NCI-H526 (cell line): Measurements from ENCODE around the gene CHAF1A.

Experiments used
- DNase-seq, 2 experiments: peaks; one replicate each; lab custom pipeline; 2025; lab: John Stamatoyannopoulos, UW

CHAF1A gene, protein sequence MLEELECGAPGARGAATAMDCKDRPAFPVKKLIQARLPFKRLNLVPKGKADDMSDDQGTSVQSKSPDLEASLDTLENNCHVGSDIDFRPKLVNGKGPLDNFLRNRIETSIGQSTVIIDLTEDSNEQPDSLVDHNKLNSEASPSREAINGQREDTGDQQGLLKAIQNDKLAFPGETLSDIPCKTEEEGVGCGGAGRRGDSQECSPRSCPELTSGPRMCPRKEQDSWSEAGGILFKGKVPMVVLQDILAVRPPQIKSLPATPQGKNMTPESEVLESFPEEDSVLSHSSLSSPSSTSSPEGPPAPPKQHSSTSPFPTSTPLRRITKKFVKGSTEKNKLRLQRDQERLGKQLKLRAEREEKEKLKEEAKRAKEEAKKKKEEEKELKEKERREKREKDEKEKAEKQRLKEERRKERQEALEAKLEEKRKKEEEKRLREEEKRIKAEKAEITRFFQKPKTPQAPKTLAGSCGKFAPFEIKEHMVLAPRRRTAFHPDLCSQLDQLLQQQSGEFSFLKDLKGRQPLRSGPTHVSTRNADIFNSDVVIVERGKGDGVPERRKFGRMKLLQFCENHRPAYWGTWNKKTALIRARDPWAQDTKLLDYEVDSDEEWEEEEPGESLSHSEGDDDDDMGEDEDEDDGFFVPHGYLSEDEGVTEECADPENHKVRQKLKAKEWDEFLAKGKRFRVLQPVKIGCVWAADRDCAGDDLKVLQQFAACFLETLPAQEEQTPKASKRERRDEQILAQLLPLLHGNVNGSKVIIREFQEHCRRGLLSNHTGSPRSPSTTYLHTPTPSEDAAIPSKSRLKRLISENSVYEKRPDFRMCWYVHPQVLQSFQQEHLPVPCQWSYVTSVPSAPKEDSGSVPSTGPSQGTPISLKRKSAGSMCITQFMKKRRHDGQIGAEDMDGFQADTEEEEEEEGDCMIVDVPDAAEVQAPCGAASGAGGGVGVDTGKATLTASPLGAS

DNA sequence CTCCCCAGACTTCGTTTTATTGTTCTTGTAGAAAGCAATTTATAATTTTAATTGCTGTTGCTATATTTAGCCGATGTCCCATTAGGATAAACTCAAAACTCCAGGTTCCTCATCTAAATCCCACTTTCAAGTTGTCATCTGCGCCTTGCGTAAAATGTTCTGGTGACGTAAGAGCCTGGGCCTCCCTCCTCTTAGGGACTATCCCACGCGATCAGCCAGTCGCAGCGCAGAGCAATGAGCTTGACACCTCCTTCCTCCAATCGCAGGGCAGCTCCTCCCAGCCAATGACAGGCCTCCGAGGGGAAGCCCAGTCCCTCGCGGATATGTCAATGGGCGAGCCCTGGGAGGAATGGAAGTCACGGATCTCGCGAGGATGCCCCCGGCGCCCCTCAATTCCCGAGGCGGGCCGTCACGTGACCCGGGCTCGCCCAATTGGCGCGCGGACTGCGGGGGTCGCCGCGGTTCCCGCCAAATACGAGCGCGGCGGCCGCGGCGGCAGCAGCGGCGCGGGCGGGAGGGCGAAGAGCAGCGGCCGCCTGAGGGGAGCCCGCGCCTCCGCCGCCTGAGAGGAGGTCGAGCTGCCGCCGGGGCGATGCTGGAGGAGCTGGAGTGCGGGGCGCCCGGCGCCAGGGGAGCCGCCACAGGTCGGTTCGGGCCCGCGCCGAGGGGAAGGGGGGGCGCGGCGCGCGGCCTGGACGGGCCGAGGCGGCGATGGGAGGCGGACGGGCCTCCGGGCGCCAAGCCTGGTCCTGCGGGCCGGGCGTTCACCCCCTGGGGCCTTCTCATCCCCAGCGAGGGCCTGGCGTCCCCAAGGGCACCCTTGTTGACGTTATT is at the start of gene CHAF1A:
Gene CHAF1A, plus strand, starts transcription at position 470 of the 834 bp plus-strand sequence. Its CDS starts 123 bp downstream, at position 593.
- DNase-seq: peak; percentile 96 to 97

DNA sequence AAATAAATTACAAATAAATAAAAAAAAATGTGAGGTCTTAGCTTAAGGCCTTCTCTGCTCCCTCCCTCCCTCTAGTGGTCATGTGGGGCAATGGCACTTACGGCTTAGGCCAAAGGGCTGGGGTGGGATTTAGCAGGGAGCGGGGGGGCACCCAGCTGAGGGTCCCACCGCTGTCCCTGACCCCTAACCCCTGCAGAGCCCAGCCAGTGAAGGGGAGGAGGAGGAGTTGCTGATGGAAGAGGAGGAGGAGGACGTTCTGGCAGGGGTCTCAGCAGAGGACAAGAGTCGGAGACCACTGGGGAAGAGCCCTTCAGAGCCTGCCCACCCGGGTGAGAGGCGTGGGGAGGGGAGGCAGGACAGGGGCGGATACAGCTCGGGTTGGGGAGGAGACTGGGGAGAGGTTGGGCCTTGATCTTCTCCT is 49.7 kb upstream of the CHAF1A start:
- peak in 1 of 2 experiments; percentile 29 for DNase-seq

DNA sequence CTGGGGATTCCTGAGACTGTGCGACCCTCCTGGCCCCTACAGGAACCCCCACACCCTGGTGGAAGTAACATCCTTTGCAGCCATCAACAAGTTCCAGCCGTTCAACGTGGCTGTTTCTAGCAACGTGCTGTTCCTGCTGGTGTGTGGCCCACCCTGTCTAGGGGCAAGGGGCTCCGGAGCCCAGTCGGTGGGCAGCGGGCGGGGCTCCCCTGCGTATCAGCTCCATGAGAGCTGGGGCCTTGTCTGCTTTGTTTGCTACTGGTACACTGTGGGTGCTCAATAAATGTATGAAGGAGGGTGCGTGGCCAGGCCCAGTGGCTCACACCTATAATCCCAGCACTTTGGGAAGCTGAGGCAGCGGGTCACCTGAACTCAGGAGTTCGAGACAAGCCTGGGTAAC is 48.2 kb upstream of the CHAF1A start:
- DNase-seq: no peak

DNA sequence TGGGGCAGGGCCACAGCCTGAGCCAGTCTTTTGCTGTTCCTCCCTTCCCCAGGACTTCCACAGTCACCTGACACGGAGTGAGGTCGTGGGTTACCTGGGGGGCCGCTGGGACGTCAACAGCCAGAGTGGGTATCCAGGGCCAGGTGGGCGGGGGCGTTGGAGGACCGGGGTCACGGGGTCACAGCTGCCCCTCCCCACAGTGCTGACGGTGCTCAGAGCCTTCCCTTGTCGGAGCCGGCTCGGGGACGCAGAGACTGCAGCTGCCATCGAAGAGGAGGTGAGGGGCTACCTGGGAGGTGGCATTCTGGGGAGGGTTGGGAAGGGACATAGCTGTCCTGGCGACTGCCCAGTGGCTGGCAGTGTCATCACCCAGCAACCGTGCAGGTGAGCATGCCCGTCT is 47.5 kb upstream of the CHAF1A start:
- DNase-seq: no peak

DNA sequence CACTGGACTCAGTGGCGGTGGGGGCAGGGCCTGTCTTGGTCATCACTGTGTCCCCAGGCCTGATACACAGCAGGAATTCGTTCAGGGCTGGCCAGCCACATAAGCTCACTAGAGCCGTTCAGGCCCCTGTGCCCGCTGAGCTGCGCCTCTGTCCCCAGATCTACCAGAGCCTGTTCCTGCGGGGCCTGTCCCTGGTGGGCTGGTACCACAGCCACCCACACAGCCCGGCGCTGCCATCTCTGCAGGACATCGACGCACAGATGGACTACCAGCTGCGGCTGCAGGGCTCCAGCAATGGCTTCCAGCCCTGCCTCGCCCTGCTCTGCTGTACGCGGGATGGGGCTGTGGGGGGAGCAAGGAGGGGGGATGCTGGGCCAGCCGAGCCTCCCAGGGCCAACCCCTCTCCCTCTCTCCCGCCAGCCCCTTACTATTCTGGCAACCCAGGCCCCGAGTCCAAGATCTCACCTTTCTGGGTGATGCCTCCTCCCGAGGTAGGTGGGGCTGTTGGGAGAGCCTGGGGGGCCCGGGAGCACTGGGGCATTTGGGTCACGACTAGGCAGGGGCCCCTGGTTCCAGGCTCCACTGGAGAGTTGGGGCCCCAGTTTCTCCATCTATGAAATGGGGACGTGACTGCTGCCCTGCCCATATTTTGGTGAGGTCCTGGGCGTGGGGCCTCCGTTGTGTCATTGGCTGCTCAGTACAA is 45.2 kb upstream of the CHAF1A start:
- no peak for DNase-seq

DNA sequence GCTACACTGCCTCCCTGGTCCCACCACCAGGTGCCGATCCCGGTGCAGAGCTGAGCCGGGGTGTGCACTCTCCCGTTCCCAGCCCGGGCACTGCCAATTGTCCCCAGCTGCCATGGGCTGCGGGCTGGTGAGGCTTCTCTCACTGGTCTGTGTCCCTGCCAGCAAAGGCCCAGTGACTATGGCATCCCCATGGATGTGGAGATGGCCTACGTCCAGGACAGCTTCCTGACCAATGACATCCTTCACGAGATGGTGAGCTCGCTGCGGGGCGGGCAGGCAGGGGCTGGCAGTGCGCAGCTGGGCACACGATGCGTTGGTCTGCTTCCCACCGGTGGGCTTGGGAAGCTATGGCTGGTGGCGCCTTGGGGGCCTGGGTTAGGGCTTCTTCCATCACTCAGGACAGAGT is 44.5 kb upstream of the CHAF1A start:
- DNase-seq: no peak

DNA sequence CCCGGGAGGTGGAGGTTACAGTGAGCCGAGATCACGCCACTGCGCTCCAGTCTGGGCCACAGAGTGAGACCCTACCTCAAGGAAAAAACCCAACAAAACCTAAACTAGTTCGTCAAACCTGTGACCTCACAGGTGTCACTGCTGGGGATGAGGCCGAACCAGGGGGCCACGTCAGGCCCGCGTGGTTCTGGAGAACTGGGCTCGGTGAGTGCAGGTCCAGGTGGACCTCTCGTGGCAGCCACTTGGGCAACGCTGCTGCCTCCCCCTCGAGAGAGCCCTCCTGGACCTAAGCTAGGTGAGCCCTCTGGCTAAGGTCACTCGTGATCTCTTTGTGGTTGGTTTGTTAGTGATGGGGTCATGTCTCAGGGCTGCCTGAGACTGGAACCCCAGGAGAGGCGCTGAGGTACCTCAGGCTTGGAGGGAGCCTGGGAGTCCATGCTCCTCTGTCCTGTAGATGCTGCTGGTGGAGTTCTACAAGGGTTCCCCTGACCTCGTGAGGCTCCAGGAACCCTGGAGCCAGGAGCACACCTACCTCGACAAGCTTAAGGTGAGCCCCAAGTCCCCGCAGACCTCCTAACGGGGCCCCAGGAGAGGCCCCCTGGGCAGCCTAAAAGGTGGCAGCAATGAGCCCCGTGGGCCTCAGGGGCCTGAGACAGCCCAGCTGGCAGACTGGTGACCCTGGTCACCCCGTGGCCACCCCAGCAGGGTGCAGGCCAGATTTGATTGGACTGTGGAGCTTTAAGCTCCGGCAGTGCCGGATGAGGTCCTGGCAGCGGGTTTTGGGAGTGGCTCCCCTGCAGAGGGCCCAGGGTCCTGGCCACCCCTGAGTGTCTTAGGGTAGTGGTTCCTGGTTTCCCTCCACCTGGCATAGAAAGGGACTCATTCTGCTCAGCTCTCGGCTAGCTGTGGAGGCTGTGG is 43.5 kb upstream of the CHAF1A start:
- no peak for DNase-seq

DNA sequence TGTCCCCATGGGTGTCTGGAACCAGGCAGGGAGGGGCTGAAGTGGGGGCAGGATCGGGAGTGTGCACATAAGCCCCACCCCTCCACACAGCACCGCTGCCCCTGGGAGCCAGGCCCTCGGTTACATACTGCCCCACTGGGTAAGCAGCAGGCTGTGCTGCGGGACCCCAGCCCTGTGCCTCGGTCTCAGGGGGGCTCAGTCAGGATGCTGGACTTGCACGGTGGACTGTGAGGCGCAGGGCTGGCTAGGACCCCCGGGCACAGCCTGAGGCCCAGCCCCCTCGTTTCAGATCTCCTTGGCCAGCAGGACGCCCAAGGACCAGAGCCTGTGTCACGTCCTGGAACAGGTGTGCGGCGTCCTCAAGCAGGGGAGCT is 42.8 kb upstream of the CHAF1A start:
- no peak for DNase-seq

DNA sequence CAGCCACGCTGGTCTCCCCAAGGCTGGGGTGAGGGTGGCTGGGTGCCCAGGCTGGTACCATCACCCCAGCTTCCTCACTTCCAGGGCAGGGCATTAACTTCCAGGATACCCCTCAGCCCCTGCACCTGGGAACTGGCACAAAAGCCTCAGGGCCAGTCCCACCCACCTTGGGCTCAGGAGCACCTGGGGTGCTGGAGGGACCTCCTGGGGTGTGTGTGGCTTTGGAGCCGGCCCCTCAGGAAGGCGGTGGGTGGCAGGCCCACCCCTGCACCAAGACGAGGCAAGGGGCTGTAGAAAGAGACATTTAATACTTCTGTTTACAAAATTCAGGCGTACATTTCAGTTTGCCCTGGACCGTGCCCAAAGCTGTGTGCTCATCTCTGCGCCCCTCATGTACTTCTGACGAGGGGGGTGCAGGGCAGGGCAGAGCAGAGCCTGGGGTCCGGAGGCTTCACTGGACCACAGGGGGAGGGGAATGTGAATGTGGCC is 42.3 kb upstream of the CHAF1A start:
- DNase-seq: no peak

DNA sequence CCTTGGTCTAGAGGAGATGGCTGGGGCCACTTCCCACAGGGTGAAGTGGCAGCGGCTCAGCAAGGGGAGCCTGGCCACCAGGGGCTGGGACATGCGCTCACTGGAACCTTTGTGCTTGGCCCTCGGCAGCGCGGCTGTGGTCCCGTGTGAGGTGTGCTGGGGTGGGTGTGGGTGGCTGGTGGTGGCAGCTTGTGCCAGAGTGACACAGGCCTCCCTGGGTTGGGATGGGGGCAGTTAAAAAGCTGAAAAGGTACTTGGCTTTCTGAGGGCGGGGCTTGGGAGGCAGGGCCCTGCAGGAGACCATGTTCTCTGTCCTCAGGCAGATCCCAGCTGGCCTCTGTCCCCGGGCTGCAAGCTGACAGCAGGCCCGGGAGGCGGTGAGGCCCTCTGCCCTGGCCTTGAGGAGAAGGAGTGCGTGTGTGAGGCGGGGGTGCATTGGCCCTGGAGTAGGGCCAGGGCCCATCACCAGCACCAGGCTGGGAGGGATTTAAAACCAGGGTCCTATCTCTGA is 41.7 kb upstream of the CHAF1A start:
- no peak for DNase-seq

DNA sequence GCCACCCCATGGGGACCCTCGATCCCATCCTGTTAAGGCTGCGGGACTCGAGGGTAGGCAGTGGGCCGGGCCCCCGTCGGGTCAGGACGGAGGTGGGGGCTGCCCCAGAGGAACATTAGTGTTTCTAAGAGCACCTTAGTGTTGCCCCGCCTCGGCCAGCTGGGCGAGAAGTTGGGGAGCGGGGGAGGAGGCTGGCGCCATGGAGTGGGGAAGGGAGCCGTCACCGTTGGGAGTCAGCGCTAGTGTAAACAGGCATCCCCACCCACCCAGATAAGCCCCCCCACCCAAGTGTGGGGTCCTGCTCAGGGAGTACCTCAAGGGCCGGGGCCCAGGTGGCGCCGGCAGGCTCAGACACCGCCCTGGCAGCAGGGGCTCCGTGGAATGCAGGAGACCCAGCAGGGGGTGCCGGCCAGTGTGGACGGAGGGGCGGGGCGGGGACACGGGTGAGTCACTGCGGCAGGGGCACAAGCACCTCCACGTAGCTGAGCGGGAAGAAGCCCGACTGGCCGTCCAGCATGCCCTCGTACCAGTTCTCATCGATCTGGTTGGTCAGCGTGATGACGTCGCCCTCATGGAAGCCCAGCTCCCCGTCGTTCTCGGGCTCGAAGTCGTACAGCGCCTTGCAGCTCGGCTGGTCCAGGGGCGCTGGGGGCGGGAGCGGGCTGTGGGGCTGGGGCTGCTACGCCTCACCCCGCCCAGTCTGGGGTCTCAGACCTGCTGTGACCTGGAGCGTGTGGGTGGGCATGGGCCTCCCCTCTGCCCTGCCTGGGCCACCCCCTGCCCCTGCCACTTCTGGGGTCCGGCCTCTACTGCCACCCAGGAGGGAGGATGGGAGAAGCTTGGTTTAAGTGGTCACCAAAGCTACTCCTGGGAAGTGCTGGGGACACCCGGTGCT is 41.0 kb upstream of the CHAF1A start:
- no peak for DNase-seq

DNA sequence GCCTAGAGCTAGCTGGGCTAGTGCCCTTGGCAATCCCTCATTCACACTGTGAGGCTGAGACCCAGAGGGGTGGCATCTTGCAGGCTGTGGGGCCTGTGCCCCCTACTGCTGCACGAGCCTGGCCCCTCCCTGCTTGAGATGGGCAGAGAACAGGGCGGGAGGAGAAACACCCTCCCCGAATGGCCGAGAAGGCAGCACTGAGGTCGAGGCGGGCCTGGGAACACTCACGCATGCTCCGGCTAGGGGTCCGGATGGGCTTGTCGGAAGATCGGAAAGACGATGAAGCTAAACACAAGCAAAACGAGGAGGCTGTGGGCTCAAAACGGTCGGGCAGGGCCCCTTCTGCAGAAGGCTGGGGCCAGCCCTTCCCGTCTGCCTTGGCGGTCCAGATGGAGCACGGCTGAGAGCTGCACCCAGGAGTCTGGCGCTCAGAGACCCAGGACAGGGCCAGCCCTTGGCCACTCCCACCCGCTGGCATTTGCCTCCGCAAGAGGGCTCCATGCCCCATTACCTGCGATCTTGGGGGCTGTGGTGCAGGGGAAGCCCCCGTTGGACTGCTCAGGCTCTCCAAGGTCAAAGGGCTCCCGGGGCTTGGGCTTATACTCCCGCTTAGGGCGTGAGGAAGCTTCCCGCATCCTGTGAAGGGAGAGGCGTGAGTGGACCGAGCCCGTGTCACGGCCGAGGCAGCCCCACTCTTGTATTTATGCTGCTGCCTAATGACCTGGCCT is 40.2 kb upstream of the CHAF1A start:
- DNase-seq: no peak

DNA sequence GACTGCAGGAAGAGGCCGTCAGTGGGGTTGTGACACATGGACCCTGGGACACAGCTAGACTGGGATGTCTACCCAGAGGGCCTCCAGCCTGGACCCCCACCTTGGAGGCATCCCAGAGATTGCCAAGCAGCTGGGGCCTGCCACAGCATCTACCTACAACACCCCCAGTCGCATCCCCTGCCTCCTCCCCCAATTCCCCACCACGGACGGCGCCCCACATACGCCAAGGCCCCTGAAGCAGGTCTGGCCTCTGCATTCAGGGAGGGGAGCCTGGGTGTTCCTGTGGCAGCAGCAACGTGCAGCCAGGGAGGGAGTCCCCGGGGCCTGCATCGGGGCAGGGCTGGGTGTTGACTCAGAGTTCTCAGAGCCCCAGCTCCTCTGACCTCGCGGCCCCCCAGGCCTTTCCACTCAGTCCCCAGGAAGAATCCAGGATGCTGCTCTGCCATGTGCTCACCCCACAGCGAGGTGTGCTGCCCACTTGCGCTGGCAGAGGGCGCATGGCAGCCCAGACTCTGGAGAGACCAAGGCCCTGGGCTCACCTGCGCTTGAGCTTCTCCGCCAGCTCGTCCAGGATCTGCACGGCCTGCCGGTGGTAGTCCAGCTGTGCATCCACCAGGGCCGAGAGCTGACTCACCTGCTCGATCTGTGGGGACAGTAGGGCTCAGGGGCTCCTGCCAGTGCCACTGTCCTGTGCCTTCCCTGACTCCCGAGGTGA is 39.5 kb upstream of the CHAF1A start:
- DNase-seq: peak in 1 of 2 experiments; percentile 48

DNA sequence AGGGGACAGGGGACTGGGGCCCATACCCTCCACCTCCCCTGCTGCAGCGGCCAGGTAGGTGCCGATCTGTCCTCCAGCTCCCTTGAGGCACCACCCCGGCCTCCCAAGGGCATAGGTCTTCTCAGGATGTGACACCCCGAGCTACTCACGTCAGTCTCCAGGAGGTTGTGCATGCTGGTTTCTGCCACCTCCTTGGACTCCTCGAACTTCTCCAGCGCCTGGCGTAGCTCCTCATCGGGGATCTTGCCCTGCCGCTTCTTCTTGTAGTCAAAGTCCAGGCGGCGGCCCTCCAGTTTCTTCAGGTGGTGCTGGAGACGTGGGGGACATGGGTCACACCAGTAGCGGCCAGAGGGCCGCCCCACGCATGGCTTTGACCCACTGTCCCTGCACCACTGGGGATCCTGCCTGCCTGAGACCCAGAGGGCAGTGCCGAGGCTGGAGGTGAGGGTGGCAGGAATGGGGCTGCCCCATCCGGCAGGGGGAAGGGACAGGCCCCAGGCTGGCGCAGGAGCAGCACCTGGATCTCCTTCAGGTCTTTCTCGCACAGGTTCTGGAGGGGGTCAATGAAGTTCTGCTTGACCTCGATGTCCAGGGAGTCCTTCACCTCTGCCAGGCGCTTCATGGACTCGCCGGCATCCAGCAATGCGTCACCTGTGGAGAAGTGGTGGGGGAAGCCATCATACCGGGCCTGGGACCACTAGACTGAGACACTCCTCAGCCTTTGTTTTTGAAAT is 38.7 kb upstream of the CHAF1A start:
- no peak for DNase-seq

DNA sequence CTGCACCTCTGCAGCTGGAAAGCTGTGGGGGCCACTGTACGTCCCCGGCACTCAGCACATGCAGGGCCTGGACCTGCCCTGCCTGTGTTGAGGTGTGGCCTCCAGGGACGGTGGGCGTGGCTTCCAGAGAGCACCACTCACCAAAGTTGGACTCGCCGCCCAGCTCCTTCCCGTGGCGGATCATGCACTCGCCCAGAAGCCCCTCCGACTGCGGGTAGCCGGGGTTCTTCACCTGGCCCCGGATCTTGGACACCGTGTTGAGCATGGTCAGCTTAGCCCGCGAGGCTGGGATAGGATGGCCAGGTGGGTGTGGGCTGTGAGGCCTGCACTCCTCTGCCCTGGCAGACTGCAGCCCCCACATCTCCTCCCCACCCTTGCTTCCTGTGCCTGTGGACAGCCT is 37.1 kb upstream of the CHAF1A start:
- DNase-seq: no peak

DNA sequence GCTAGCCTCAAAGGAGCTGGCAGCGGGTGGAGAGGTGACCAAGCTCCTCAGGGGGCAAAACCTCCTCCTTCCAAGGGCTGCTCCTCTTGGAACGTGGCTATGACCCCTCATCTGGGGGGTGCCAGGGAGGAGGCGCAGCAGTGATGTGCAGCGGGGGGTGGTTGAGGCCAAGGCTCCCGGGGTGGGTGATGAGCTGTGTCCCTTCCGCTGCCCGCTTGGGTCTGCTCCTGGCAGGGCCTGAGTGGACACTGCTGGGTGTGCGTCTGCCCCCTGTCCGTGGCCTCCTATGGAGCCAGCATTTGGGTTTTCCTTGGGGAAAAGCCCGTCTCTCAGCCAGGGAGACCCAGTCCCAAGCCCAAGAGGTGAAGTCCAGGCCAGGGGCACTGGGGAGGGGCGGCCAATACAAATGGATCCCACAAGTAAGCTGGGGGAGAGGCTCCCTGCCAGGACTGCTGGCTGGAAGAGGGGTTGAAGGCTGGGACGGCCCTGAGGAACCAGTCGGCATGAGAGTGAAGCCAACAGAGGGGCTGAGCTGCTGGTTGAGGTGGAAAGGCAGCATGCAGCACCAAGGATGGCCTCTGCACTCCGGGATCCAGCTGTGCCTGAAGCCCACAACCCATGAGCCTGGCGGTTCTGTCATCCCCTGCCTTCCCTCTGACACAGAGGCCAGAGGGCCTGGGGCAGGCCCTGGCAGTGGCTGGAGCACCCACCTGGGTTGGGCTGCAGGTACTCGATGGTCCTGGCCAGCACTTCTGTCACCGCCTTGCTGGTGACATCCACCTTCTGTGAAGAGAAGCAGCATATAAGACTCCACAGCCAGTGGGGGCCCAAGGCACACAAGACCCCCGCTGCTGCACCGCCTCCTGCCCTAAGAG is 36.4 kb upstream of the CHAF1A start:
- no peak for DNase-seq
